Endothelial cell of umbilical vein (primary cell): ENCODE results near the gene ORAI3. TPM values are rescaled to one million over a fixed set of nuclear protein-coding genes. Genes with fewer than 3 reads are reported as not detected.

Source experiments
- BruUV-seq: library from RNA; stranded (reverse); fragments of 400-500 nt; replicated peaks from 2 replicates; lab custom pipeline; 2021; lab: Mats Ljungman, UMichigan
- CTCF ChIA-PET: fragments of 300-600, 350-600 bp; sonication (Branson Sonifier 250); formaldehyde crosslinking; loops from one replicate; lab custom pipeline; 2021; ENCODE audit warnings: antibody characterized with exemption, inconsistent platforms; lab: Charles Lee
- POLR2A ChIA-PET: fragments of 300-600, 350-600 bp; sonication (Branson Sonifier 250); formaldehyde crosslinking; loops from one replicate; lab custom pipeline; 2021; ENCODE audit warnings: antibody characterized with exemption, inconsistent platforms; lab: Charles Lee
- DNase-seq: peaks from one replicate; pipeline ENCODE4 v3.0.0-alpha.2; 2011; ENCODE audit warnings: low read depth, low spot score
- FAIRE-seq: peaks from 2 replicates; lab custom pipeline; 2011; peaks lifted over from hg19 to GRCh38; lab: Jason Lieb, UNC
- H2AFZ ChIP-seq: 2 replicates; pipeline ENCODE4 v1.6.0; 2012; ENCODE audit warnings: low read depth, low read length, control low read depth, inconsistent platforms
- H3K27ac ChIP-seq: 2 replicates; pipeline ENCODE4 v1.5.1; 2011; ENCODE audit warnings: low read depth, mild to moderate bottlenecking, control low read depth, low read length, moderate library complexity; ENCODE audit not compliant: insufficient read depth
- H3K27me3 ChIP-seq, 2 experiments: 2 replicates each; pipeline versions ENCODE4 v1.6.0 to v1.6.1; 2011; ENCODE audit warnings: low read length in 2 of 2, mixed read lengths in 1 of 2; ENCODE audit not compliant: control insufficient read depth in 2 of 2, insufficient read depth in 2 of 2
- H3K36me3 ChIP-seq, 2 experiments: 2 replicates in 1 of 2; 3 replicates in 1 of 2; pipeline ENCODE4 v1.5.1; 2011; ENCODE audit warnings: low read length in 2 of 2, mild to moderate bottlenecking in 1 of 2, moderate library complexity in 1 of 2; ENCODE audit not compliant: control insufficient read depth in 2 of 2, insufficient read depth in 2 of 2; ENCODE audit errors: extremely low read depth in 1 of 2
- H3K4me1 ChIP-seq: 3 replicates; pipeline ENCODE4 v1.5.1; 2011; ENCODE audit warnings: mild to moderate bottlenecking, low read length; ENCODE audit not compliant: control insufficient read depth, insufficient read depth; ENCODE audit errors: extremely low read depth
- H3K4me2 ChIP-seq: 2 replicates; pipeline ENCODE4 v1.6.1; 2011; ENCODE audit warnings: low read length, control low read depth, mixed read lengths; ENCODE audit not compliant: insufficient read depth
- H3K4me3 ChIP-seq, 3 experiments: fragments of 200-600 bp in 1 of 3; sonication (generic), shearing (Covaris generic) in 1 of 3; replicated peaks in 1 of 3; 2 replicates each; pipeline ENCODE4 v1.5.1; 2011 to 2016; ENCODE audit warnings: control low read depth in 3 of 3, low read length in 3 of 3, mild to moderate bottlenecking in 2 of 3, inconsistent platforms in 1 of 3, low read depth in 1 of 3, moderate library complexity in 1 of 3; ENCODE audit not compliant: insufficient read depth in 1 of 3
- H3K79me2 ChIP-seq: 2 replicates; pipeline ENCODE4 v1.6.0; 2012; ENCODE audit warnings: low read length, inconsistent platforms; ENCODE audit not compliant: control insufficient read depth, insufficient read depth
- H3K9ac ChIP-seq: replicated peaks from 2 replicates; pipeline ENCODE3; 2011; ENCODE audit warnings: low read length, control low read depth; ENCODE audit not compliant: insufficient read depth; ENCODE audit errors: extremely low read depth
- H3K9me1 ChIP-seq: replicated peaks from 3 replicates; pipeline ENCODE4 v1.6.0; 2011; ENCODE audit warnings: mild to moderate bottlenecking, low read length; ENCODE audit not compliant: control insufficient read depth, insufficient read depth; ENCODE audit errors: extremely low read depth
- H3K9me3 ChIP-seq: replicated peaks from 2 replicates; pipeline ENCODE4 v1.5.1; 2012; ENCODE audit warnings: low read length, inconsistent platforms; ENCODE audit not compliant: control insufficient read depth, insufficient read depth
- H4K20me1 ChIP-seq: replicated peaks from 2 replicates; pipeline ENCODE3; 2011; ENCODE audit warnings: mild to moderate bottlenecking, low read length; ENCODE audit not compliant: control insufficient read depth, insufficient read depth; ENCODE audit errors: extremely low read depth
- CTCF ChIP-seq, 2 donors: IDR thresholded peaks; 1 replicate in 1 of 2; 2 replicates in 1 of 2; pipeline ENCODE4 v1.5.1; 2011; ENCODE audit warnings: low read length in 2 of 2, mild to moderate bottlenecking in 2 of 2, moderate library complexity in 2 of 2, control low read depth in 1 of 2, inconsistent platforms in 1 of 2, low read depth in 1 of 2; ENCODE audit not compliant: insufficient read depth in 1 of 2; ENCODE audit errors: extremely low read depth in 1 of 2
- EZH2 ChIP-seq: IDR thresholded peaks from 2 replicates; pipeline ENCODE4 v1.6.1; 2012; ENCODE audit warnings: borderline replicate concordance, low read depth, mild to moderate bottlenecking, moderate library complexity, low read length, inconsistent platforms; ENCODE audit not compliant: severe bottlenecking
- FOS ChIP-seq: IDR thresholded peaks from 2 replicates; pipeline ENCODE4 v1.6.1; 2011; ENCODE audit warnings: mild to moderate bottlenecking, low read length, moderate library complexity, borderline replicate concordance; ENCODE audit not compliant: insufficient read depth
- GATA2 ChIP-seq: IDR thresholded peaks from 2 replicates; pipeline ENCODE4 v1.7.0; 2011; ENCODE audit warnings: low read depth, mild to moderate bottlenecking, moderate library complexity, mixed read lengths, low read length; ENCODE audit not compliant: insufficient read length, insufficient read depth
- JUN ChIP-seq: IDR thresholded peaks from 2 replicates; pipeline ENCODE4 v1.6.1; 2011; ENCODE audit warnings: borderline replicate concordance, low read depth; ENCODE audit not compliant: insufficient read length, insufficient read depth
- MAX ChIP-seq: IDR thresholded peaks from 2 replicates; pipeline ENCODE4 v1.6.1; 2011; ENCODE audit not compliant: insufficient read depth, insufficient read length
- MYC ChIP-seq: IDR thresholded peaks from one replicate; pipeline ENCODE4 v1.6.1; 2011; ENCODE audit warnings: mild to moderate bottlenecking, low read depth, low read length
- POLR2A ChIP-seq: IDR thresholded peaks from 2 replicates; pipeline ENCODE4 v1.6.1; 2012; ENCODE audit warnings: low read depth, mild to moderate bottlenecking, control low read depth, low read length
- POLR2AphosphoS5 ChIP-seq: IDR thresholded peaks from 2 replicates; pipeline ENCODE4 v1.6.1; 2012; ENCODE audit warnings: low read depth, mild to moderate bottlenecking, control low read depth, low read length, moderate library complexity; ENCODE audit not compliant: insufficient read depth
- dilution Hi-C: fragments of 300-500 bp; cut with MboI; formaldehyde crosslinking; loops from one replicate; pipeline ENCODE4 v1.15.0; 2019; ENCODE audit warnings: low sequenced_read_pairs; ENCODE audit not compliant: extremely low pct_ligation_motif_present
- intact Hi-C: fragments of 100-400 bp; cut with micrococcal nuclease; formaldehyde crosslinking; loops from one replicate; pipeline ENCODE4 v1.10.0; 2022
- polyA plus RNA-seq, 4 experiments: library from polyadenylated mRNA; depleted of rRNA in 3 of 4; stranded (reverse) in 3 of 4; unstranded in 1 of 4; fragments of >200 nt; gene quantifications; 2 replicates each; pipeline versions ENCODE4 v1.2.1 to v1.2.3, GENCODE V29; 2011 to 2012; ENCODE audit warnings: missing spikeins in 1 of 4
- total RNA-seq: library from RNA; stranded (reverse); gene quantifications from 2 replicates; pipeline ENCODE4 v1.2.3, GENCODE V29; 2021

The ORAI3 gene
- total and polyA plus RNA-seq, 2 donors (not counting 3 experiments of a cell fraction or from before 2014, with no cell fraction given), result 17.6 to 25.4 TPM

GRCh38 chr16:30924913-30925631 lies 23.8 kb upstream of the ORAI3 start:
- Histone ChIP-seq H3K9ac (no peak overlapping the region), H4K20me1 (no peaks in the 10 kb centered on the region), H3K9me3 (no peaks in the 10 kb centered on the region), H3K9me1 (no peaks in the 10 kb centered on the region), H3K4me2 (peak overlapping the region; percentile 44), H3K4me3 (peak overlapping the region in 2 of 3 experiments; percentile 39 to 87), H3K27me3 (no peaks in the 10 kb centered on the region), H3K27ac (no peak overlapping the region), H2AFZ (no peak overlapping the region), H3K4me1 (peaks cover 2% of the 10 kb centered on the region), H3K79me2 (no peaks in the 10 kb centered on the region), H3K36me3 (peaks cover 0 to 18% of the 10 kb centered on the region in 2 experiments)
- ChIA-PET POLR2A (no interaction called here), CTCF (interaction anchor here (1.6 kb wide), 1 partner anchor 80 kb away, joined by 9 read pairs; no protein-coding TSS in a partner anchor)
- FAIRE-seq, result no peak
- no TSS peak for BruUV-seq
- intact Hi-C loops, result loop anchor here (5.0 kb wide), 1 partner anchor 163 kb away; the partner anchor contains the start of genes CFAP119 and RNF40
- no peak for DNase-seq
- TF ChIP-seq JUN (no peak), POLR2AphosphoS5 (no peak), MAX (no peak), POLR2A (no peak), GATA2 (no peak), EZH2 (no peak), FOS (no peak), MYC (no peak), CTCF (IDR thresholded peaks at IDR 0.05; ENCODE audit: extremely low read depth in 1 of 2, insufficient read depth in 1 of 2, low read depth in 1 of 2, low read length in 2 of 2) (no peak)
- dilution Hi-C loops, result no loop called here
